ENCODE results near the gene LBX1.
"Not testable (repeated sequence)": the region's sequence is repeated elsewhere in the genome, so short reads cannot be mapped to it uniquely, and the experiment has no call there.

Gene LBX1

DNA sequence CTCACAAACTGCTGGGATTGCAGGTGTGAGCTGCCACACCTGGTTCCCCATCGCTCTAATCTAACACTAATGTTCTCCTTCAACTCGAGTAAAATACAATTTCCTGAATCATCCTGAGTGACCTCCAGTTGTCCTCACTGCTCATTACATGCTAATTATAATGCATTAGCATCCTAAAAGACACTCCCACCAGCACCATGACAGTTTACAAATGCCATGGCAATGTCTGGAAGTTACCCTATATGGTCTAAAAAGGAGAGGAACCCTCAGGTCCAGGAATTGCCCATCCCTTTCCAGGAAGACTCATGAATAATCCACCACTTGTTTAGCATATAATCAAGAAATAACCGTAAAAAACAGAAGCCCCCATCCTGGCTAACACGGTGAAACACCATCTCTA is 26.6 kb downstream of the LBX1 start:
- not testable (repeated sequence) for DNase-seq

- DNase-seq, result not testable (repeated sequence)
Measured at GRCh38 chr10:101198326-101198977, 30.8 kb downstream of the LBX1 start.

GRCh38 chr10:101195921-101196320 is 33.3 kb downstream of the LBX1 start:
- DNase-seq, result no peak

GRCh38 chr10:101189461-101190401 is 39.5 kb downstream of the LBX1 start:
- no peak for DNase-seq

DNA sequence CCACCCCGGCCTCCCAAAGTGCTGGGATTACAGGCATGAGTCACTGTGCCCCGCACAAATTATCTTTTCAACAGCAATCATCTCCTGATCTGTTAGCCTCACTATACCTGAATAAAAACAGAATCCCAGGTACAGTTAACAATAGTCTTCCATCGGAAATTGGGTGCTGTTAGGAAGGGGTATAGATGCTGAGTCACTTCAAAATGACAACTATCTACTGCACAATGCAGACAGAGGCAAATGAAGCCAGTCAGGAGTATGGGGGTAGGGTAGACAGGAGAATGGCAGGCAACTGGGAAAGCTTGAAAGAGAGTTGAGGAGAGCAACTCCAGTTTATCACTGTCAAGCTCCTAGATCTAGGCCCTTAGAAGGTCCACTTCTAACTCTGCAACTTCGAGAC is 40.3 kb downstream of the LBX1 start:
- no peak for DNase-seq

- no peak for DNase-seq
Measured at GRCh38 chr10:101183458-101184183, 45.6 kb downstream of the LBX1 start.

GRCh38 chr10:101182936-101183335 is 46.3 kb downstream of the LBX1 start:
- no peak for DNase-seq

Data from bone marrow (tissue), 2 donors.